H1 (cell line): ENCODE data around the gene ADGRL2. TPM values are rescaled to one million over a fixed set of nuclear protein-coding genes. Genes with fewer than 3 reads are reported as not detected.

Experiments
- CTCF ChIA-PET: fragments of 300-600 bp; sonication (Branson Sonifier 250); formaldehyde crosslinking; loops from one replicate; lab custom pipeline; 2021; ENCODE audit not compliant: partially characterized antibody; lab: Charles Lee
- POLR2A ChIA-PET: fragments of 300-600 bp; sonication (Branson Sonifier 250); formaldehyde crosslinking; loops from one replicate; lab custom pipeline; 2021; ENCODE audit warnings: inconsistent platforms; ENCODE audit not compliant: partially characterized antibody; lab: Charles Lee
- DNase-seq, 2 experiments: peaks; one replicate each; pipeline versions ENCODE4 v3.0.0 to v3.0.0-alpha.2; 2010 to 2022; ENCODE audit warnings: low spot score in 2 of 2, low read depth in 1 of 2, mixed read lengths in 1 of 2
- FAIRE-seq: peaks from 2 replicates; lab custom pipeline; 2011; peaks lifted over from hg19 to GRCh38; lab: Jason Lieb, UNC
- H2AFZ ChIP-seq: 2 replicates; pipeline ENCODE4 v1.8.1; 2012; ENCODE audit warnings: low read length, inconsistent platforms
- H2AK5ac ChIP-seq: 2 replicates; pipeline ENCODE4 v1.6.1; 2013; ENCODE audit warnings: low read depth, low read length
- H2BK120ac ChIP-seq: replicated peaks from 2 replicates; pipeline ENCODE3; 2013; ENCODE audit warnings: low read depth, low read length, inconsistent platforms
- H2BK12ac ChIP-seq: 2 replicates; pipeline ENCODE4 v1.6.1; 2013; ENCODE audit warnings: low read depth, low read length
- H2BK15ac ChIP-seq: 2 replicates; pipeline ENCODE4 v1.6.1; 2013; ENCODE audit warnings: low read length
- H2BK20ac ChIP-seq: 2 replicates; pipeline ENCODE4 v1.6.1; 2013; ENCODE audit warnings: low read length
- H2BK5ac ChIP-seq: 2 replicates; pipeline ENCODE4 v1.6.1; 2013; ENCODE audit warnings: low read depth, low read length
- H3K14ac ChIP-seq: 2 replicates; pipeline ENCODE4 v1.6.1; 2013; ENCODE audit warnings: inconsistent platforms; ENCODE audit not compliant: insufficient read length
- H3K18ac ChIP-seq: 2 replicates; pipeline ENCODE4 v1.6.1; 2013; ENCODE audit warnings: low read length; ENCODE audit errors: extremely low read depth
- H3K23ac ChIP-seq: 2 replicates; pipeline ENCODE4 v1.6.1; 2013; ENCODE audit warnings: inconsistent platforms; ENCODE audit not compliant: insufficient read length
- H3K23me2 ChIP-seq: 2 replicates; pipeline ENCODE4 v1.6.1; 2013; ENCODE audit warnings: low read depth, low read length
- H3K27ac ChIP-seq: 2 replicates; pipeline ENCODE4 v1.6.1; 2011; ENCODE audit warnings: low read depth, low read length, inconsistent platforms
- H3K27me3 ChIP-seq, 4 experiments: replicated peaks in 1 of 4; 1 replicate in 1 of 4; 2 replicates in 3 of 4; pipeline versions ENCODE4 v1.6.1 to v1.8.1; 2011 to 2013; ENCODE audit warnings: low read length in 3 of 4, mild to moderate bottlenecking in 3 of 4, inconsistent platforms in 2 of 4, mixed read lengths in 2 of 4, moderate library complexity in 1 of 4; ENCODE audit not compliant: control insufficient read depth in 3 of 4, insufficient read depth in 3 of 4; ENCODE audit errors: extremely low read depth in 1 of 4
- H3K36me3 ChIP-seq, 4 experiments: 2 replicates each; pipeline versions ENCODE4 v1.6.1 to v1.8.1; 2011 to 2013; ENCODE audit warnings: mild to moderate bottlenecking in 4 of 4, low read length in 3 of 4, moderate library complexity in 2 of 4, control low read depth in 1 of 4, inconsistent platforms in 1 of 4; ENCODE audit not compliant: insufficient read depth in 4 of 4, control insufficient read depth in 2 of 4
- H3K4ac ChIP-seq: replicated peaks from 2 replicates; pipeline ENCODE3; 2013; ENCODE audit warnings: low read length, low read depth, mixed read lengths, inconsistent platforms; ENCODE audit not compliant: insufficient read length
- H3K4me1 ChIP-seq, 4 experiments: replicated peaks in 1 of 4; 1 replicate in 1 of 4; 2 replicates in 3 of 4; pipeline versions ENCODE4 v1.6.1 to v1.8.1; 2011 to 2013; ENCODE audit warnings: low read length in 3 of 4, inconsistent platforms in 2 of 4, mixed read lengths in 1 of 4; ENCODE audit not compliant: insufficient read depth in 4 of 4, control insufficient read depth in 3 of 4
- H3K4me2 ChIP-seq, 2 experiments: 2 replicates each; pipeline versions ENCODE4 v1.6.1 to v1.8.1; 2011 to 2013; ENCODE audit warnings: low read depth in 2 of 2, low read length in 2 of 2, control low read depth in 1 of 2, inconsistent platforms in 1 of 2, mild to moderate bottlenecking in 1 of 2; ENCODE audit not compliant: insufficient read depth in 1 of 2
- H3K4me3 ChIP-seq, 4 experiments: fragments of 200-600, 300-600 bp in 1 of 4; sonication (generic), shearing (Covaris generic), sonication (Bioruptor Twin) in 1 of 4; 2 replicates each; pipeline versions ENCODE4 v1.5.1 to v1.8.1; 2011 to 2016; ENCODE audit warnings: low read length in 4 of 4, low read depth in 3 of 4, control low read depth in 2 of 4, inconsistent platforms in 2 of 4, mild to moderate bottlenecking in 2 of 4, mixed read lengths in 1 of 4, moderate library complexity in 1 of 4; ENCODE audit not compliant: insufficient read depth in 2 of 4; ENCODE audit errors: extremely low read depth in 1 of 4
- H3K56ac ChIP-seq: replicated peaks from 2 replicates; pipeline ENCODE3; 2013; ENCODE audit warnings: low read depth, mild to moderate bottlenecking, mixed read lengths, low read length, inconsistent platforms; ENCODE audit not compliant: insufficient read length
- H3K79me1 ChIP-seq: 2 replicates; pipeline ENCODE4 v1.6.1; 2013; ENCODE audit warnings: low read depth, low read length, control low read depth
- H3K79me2 ChIP-seq, 2 experiments: 2 replicates each; pipeline versions ENCODE4 v1.6.1 to v1.8.1; 2012 to 2013; ENCODE audit warnings: low read length in 2 of 2, mild to moderate bottlenecking in 2 of 2, inconsistent platforms in 1 of 2; ENCODE audit not compliant: insufficient read depth in 2 of 2, control insufficient read depth in 1 of 2
- H3K9ac ChIP-seq, 4 experiments: replicated peaks in 1 of 4; 1 replicate in 1 of 4; 2 replicates in 3 of 4; pipeline versions ENCODE4 v1.6.1 to v1.8.1; 2011 to 2013; ENCODE audit warnings: low read depth in 3 of 4, low read length in 3 of 4, control low read depth in 2 of 4, mild to moderate bottlenecking in 2 of 4, moderate library complexity in 2 of 4, inconsistent platforms in 1 of 4; ENCODE audit errors: extremely low read depth in 1 of 4
- H3K9me3 ChIP-seq, 2 experiments: 2 replicates each; pipeline versions ENCODE4 v1.6.1 to v1.8.1; 2012 to 2013; ENCODE audit warnings: mild to moderate bottlenecking in 2 of 2, moderate library complexity in 2 of 2, control low read depth in 1 of 2, inconsistent platforms in 1 of 2, low read depth in 1 of 2, low read length in 1 of 2, mixed read lengths in 1 of 2; ENCODE audit not compliant: insufficient read depth in 2 of 2
- H4K20me1 ChIP-seq, 2 experiments: replicated peaks in 1 of 2; 2 replicates each; pipeline versions ENCODE3 to v1.8.1; 2011 to 2013; ENCODE audit warnings: inconsistent platforms in 2 of 2, low read length in 2 of 2, mild to moderate bottlenecking in 1 of 2; ENCODE audit not compliant: insufficient read depth in 2 of 2, control insufficient read depth in 1 of 2
- H4K5ac ChIP-seq: 2 replicates; pipeline ENCODE4 v1.6.1; 2013; ENCODE audit warnings: low read length, low read depth, mixed read lengths, inconsistent platforms; ENCODE audit not compliant: insufficient read length
- H4K8ac ChIP-seq: 2 replicates; pipeline ENCODE4 v1.8.0; 2013; ENCODE audit warnings: mild to moderate bottlenecking, moderate library complexity, low read length, inconsistent platforms; ENCODE audit not compliant: insufficient read depth; ENCODE audit errors: extremely low read depth
- H4K91ac ChIP-seq: replicated peaks from 2 replicates; pipeline ENCODE3; 2013; ENCODE audit warnings: low read length, mixed read lengths, inconsistent platforms; ENCODE audit not compliant: insufficient read length
- ASH2L ChIP-seq: fragments of 200-600, 300-600 bp; sonication (generic); IDR thresholded peaks from one replicate; pipeline ENCODE4 v1.7.1; 2017; ENCODE audit warnings: low read length
- CTBP2 ChIP-seq: IDR thresholded peaks from 2 replicates; pipeline ENCODE4 v1.7.0; 2011; ENCODE audit warnings: borderline replicate concordance, mild to moderate bottlenecking, moderate library complexity, mixed read lengths, low read length; ENCODE audit not compliant: insufficient read depth, insufficient read length
- EP300 ChIP-seq, 2 experiments: IDR thresholded peaks; 1 replicate in 1 of 2; 2 replicates in 1 of 2; pipeline ENCODE4 v1.6.1; 2011 to 2012; ENCODE audit warnings: low read depth in 2 of 2, low read length in 2 of 2, mild to moderate bottlenecking in 2 of 2, borderline replicate concordance in 1 of 2, inconsistent platforms in 1 of 2, moderate library complexity in 1 of 2
- FOSL1 ChIP-seq: IDR thresholded peaks from 2 replicates; pipeline ENCODE4 v1.6.1; 2011; ENCODE audit warnings: mild to moderate bottlenecking, low read depth, low read length, moderate library complexity; ENCODE audit not compliant: insufficient read depth
- JUND ChIP-seq: IDR thresholded peaks from 2 replicates; pipeline ENCODE4 v1.6.1; 2011; ENCODE audit warnings: mild to moderate bottlenecking, improper control_type of control experiment, low read length
- MAFK ChIP-seq: IDR thresholded peaks from 2 replicates; pipeline ENCODE4 v1.6.1; 2012; ENCODE audit warnings: low read depth, mild to moderate bottlenecking, improper control_type of control experiment, low read length
- RAD21 ChIP-seq, 2 experiments: IDR thresholded peaks in 1 of 2; conservative IDR thresholded peaks in 1 of 2; 2 replicates each; pipeline ENCODE4 v1.6.1; 2011; ENCODE audit warnings: low read depth in 2 of 2, low read length in 2 of 2, improper control_type of control experiment in 1 of 2, inconsistent platforms in 1 of 2, mild to moderate bottlenecking in 1 of 2, moderate library complexity in 1 of 2
- RFX5 ChIP-seq: IDR thresholded peaks from 2 replicates; pipeline ENCODE4 v1.6.1; 2011; ENCODE audit warnings: low read depth, low read length, improper control_type of control experiment, borderline replicate concordance
- RNF2 ChIP-seq: fragments of 200-900, 300-1000 bp; sonication (generic); IDR thresholded peaks from 2 replicates; pipeline ENCODE4 v1.7.1; 2016; ENCODE audit warnings: borderline replicate concordance, low read depth, mild to moderate bottlenecking, antibody characterized with exemption, low read length; ENCODE audit not compliant: poor library complexity, severe bottlenecking; ENCODE audit errors: missing control alignments
- SIX5 ChIP-seq: IDR thresholded peaks from 2 replicates; pipeline ENCODE4 v1.6.1; 2011; ENCODE audit warnings: mild to moderate bottlenecking, low read depth, low read length
- SUZ12 ChIP-seq: fragments of 200-600 bp; sonication (generic); IDR thresholded peaks from 2 replicates; pipeline ENCODE4 v1.6.1; 2012; ENCODE audit warnings: mild to moderate bottlenecking, inconsistent platforms, low read length, moderate library complexity, mixed read lengths
- TAF7 ChIP-seq: optimal IDR thresholded peaks from 2 replicates; pipeline ENCODE3; 2011; ENCODE audit warnings: low read depth, mild to moderate bottlenecking, inconsistent platforms, low read length, moderate library complexity, borderline replicate concordance
- TCF12 ChIP-seq: IDR thresholded peaks from 2 replicates; pipeline ENCODE4 v1.6.1; 2011; ENCODE audit warnings: low read depth, mild to moderate bottlenecking, low read length
- WGBS, 2 experiments: shearing (Covaris generic) in 1 of 2; methylation state at CpG; one replicate each; pipeline versions ENCODE4 v1.1.6 to v1.1.7; 2013 to 2015; ENCODE audit warnings: low lambda C conversion rate in 2 of 2, mixed read lengths in 2 of 2, inconsistent platforms in 1 of 2, low coverage in 1 of 2, missing lambda C conversion rate in 1 of 2; ENCODE audit not compliant: insufficient replicate concordance in 2 of 2, insufficient coverage in 1 of 2, insufficient read length in 1 of 2; ENCODE audit errors: extremely low coverage in 1 of 2, missing lambda C conversion rate in 1 of 2; 5-methylcytosine and 5-hydroxymethylcytosine counted together
- polyA plus RNA-seq, 7 experiments: library from polyadenylated mRNA; depleted of rRNA in 3 of 7; stranded (reverse) in 5 of 7; unstranded in 2 of 7; fragments of >200 nt in 5 of 7; fragments of 200-250 nt in 2 of 7; gene quantifications; 1 replicate in 5 of 7; 2 replicates in 1 of 7; 4 replicates in 1 of 7; pipeline versions ENCODE4 v1.2.1 to v1.2.3, GENCODE V29; 2011 to 2013; ENCODE audit warnings: missing spikeins in 2 of 7, mixed read lengths in 2 of 7
- total RNA-seq: library from RNA; stranded (reverse); fragmentation: NEBNext Ultra II Directional; extraction: Animal tissue kit (Norgen Biotek cat#: 25700); gene quantifications from 2 replicates; pipeline ENCODE4 v1.2.1, GENCODE V29; 2021

Gene ADGRL2
- total and polyA plus RNA-seq, 2 of the 8 experiments (the other 6 are each of a cell fraction or from before 2014, with no cell fraction given) = 113 to 124 TPM

DNA sequence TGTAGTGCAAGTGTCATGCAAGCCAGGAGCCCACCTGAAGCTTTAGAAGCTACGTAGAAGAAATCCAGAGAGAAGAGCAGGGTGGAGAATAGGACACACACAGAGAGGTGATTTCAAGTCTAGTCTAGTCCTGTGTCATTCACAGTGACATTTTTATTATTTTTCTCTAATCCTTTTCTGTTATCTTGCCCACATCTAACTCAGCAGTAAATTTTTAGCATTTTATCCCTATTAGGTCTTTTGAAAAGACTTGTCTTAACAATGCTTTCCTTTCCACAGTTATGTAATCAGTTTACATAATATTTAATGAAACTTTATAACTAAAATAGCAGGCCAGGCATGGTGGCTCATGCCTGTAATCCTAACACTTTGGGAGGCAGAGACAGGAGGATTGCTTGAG, 198.6 kb downstream of the ADGRL2 start:
- H2BK15ac ChIP-seq = no peak overlapping the region
- POLR2A ChIA-PET = no interaction called here
- no peak for FAIRE-seq
- TF ChIP-seq ASH2L = no peak
- no peak for TF ChIP-seq EP300 (IDR thresholded peaks at IDR 0.05; ENCODE audit: borderline replicate concordance in 1 of 2, low read depth in 2 of 2, low read length in 2 of 2)
- TF ChIP-seq SUZ12 = no peak
- no peak for TF ChIP-seq RNF2
- TF ChIP-seq TCF12 = no peak
- TF ChIP-seq CTBP2 = no peak
- no peak for TF ChIP-seq JUND
- TF ChIP-seq MAFK = no peak
- no peak for TF ChIP-seq RAD21 (IDR thresholded peaks at IDR 0.05 in 1 of 2, conservative IDR thresholded peaks at IDR 0.05 in 1 of 2; ENCODE audit: low read depth in 2 of 2, low read length in 2 of 2)
- no peak for TF ChIP-seq SIX5
- no peak for TF ChIP-seq RFX5
- no peak for TF ChIP-seq TAF7
- no peak for TF ChIP-seq FOSL1

More for the DNA sequence above, 198.6 kb downstream of the ADGRL2 start:
- Histone ChIP-seq H3K23me2 (no peaks in the 10 kb centered on the region), H3K56ac (no peak overlapping the region), H4K91ac (no peak overlapping the region), H3K79me1 (no peaks in the 10 kb centered on the region), H2BK5ac (no peak overlapping the region), H3K79me2 (no peaks in the 10 kb centered on the region), H3K4me1 (no peaks in the 10 kb centered on the region), H3K27ac (no peak overlapping the region), H3K27me3 (no peaks in the 10 kb centered on the region), H2AK5ac (no peak overlapping the region), H2BK20ac (no peak overlapping the region), H3K14ac (no peak overlapping the region), H3K4me3 (no peak overlapping the region), H3K18ac (no peak overlapping the region), H2BK12ac (no peak overlapping the region), H3K4me2 (no peak overlapping the region), H3K23ac (no peak overlapping the region), H2AFZ (no peak overlapping the region), H3K9me3 (no peaks in the 10 kb centered on the region), H3K36me3 (no peaks in the 10 kb centered on the region), H4K20me1 (no peaks in the 10 kb centered on the region), H4K8ac (no peak overlapping the region), H3K9ac (no peak overlapping the region), H3K4ac (no peak overlapping the region), H4K5ac (no peak overlapping the region), H2BK120ac (no peak overlapping the region)
- CTCF ChIA-PET = no interaction called here
- WGBS, 2 experiments = 74% methylated on average over 1 of the region's 1 CpG; no CpG with 5 or more reads in 1 of the 2 experiments
- no peak for DNase-seq
